ENCODE data around the gene STRIT1.

The STRIT1 gene

GRCh38 chr3:155296413-155296812, 2.9 kb upstream of the STRIT1 start (continued):
- TF ChIP-seq CREB5 (CRISPR knock-in tag; IDR thresholded peaks at IDR 0.05; ENCODE audit: low read depth) (no peak), ARNTL (CRISPR knock-in tag; IDR thresholded peaks at IDR 0.05; ENCODE audit: borderline replicate concordance, low read depth) (no peak), TCF4 (CRISPR knock-in tag; IDR thresholded peaks at IDR 0.05; ENCODE audit: borderline replicate concordance) (no peak), ISL1 (CRISPR knock-in tag; IDR thresholded peaks at IDR 0.05) (no peak), ZFP3 (CRISPR knock-in tag; IDR thresholded peaks at IDR 0.05) (no peak)

GRCh38 chr3:155292693-155293092, 790 bp downstream of the STRIT1 start:
- no peak for TF ChIP-seq GLIS3 (CRISPR knock-in tag; IDR thresholded peaks at IDR 0.05)
- TF ChIP-seq TCF4 (CRISPR knock-in tag; IDR thresholded peaks at IDR 0.05; ENCODE audit: borderline replicate concordance) = no peak
- TF ChIP-seq TOX (CRISPR knock-in tag; IDR thresholded peaks at IDR 0.05; ENCODE audit: borderline replicate concordance) = no peak
- TF ChIP-seq CREB5 (CRISPR knock-in tag; IDR thresholded peaks at IDR 0.05; ENCODE audit: low read depth) = no peak
- no peak for TF ChIP-seq CSRNP3 (CRISPR knock-in tag; IDR thresholded peaks at IDR 0.05)
- TF ChIP-seq ESRRG (CRISPR knock-in tag; IDR thresholded peaks at IDR 0.05) = no peak
- TF ChIP-seq ZNF8 (CRISPR knock-in tag; IDR thresholded peaks at IDR 0.05) = no peak
- no peak for TF ChIP-seq PPARA (CRISPR knock-in tag; IDR thresholded peaks at IDR 0.05; ENCODE audit: borderline replicate concordance)
- no peak for TF ChIP-seq ARNTL (CRISPR knock-in tag; IDR thresholded peaks at IDR 0.05; ENCODE audit: borderline replicate concordance, low read depth)
- TF ChIP-seq ZC3H10 (CRISPR knock-in tag; IDR thresholded peaks at IDR 0.05) = no peak
- no peak for TF ChIP-seq PATZ1 (CRISPR knock-in tag; IDR thresholded peaks at IDR 0.05; ENCODE audit: borderline replicate concordance)
- no peak for TF ChIP-seq BACH2 (CRISPR knock-in tag; IDR thresholded peaks at IDR 0.05; ENCODE audit: borderline replicate concordance)
- TF ChIP-seq SNAI2 (CRISPR knock-in tag; IDR thresholded peaks at IDR 0.05) = no peak
- no peak for TF ChIP-seq ZNF565 (CRISPR knock-in tag; conservative IDR thresholded peaks at IDR 0.05; ENCODE audit: low read depth)
- TF ChIP-seq POU6F1 (CRISPR knock-in tag; IDR thresholded peaks at IDR 0.05; ENCODE audit: borderline replicate concordance, low read depth) = no peak
- TF ChIP-seq TSHZ2 (CRISPR knock-in tag; IDR thresholded peaks at IDR 0.05) = no peak
- TF ChIP-seq ZNF70 (CRISPR knock-in tag; IDR thresholded peaks at IDR 0.05) = no peak
- TF ChIP-seq ZFP3 (CRISPR knock-in tag; IDR thresholded peaks at IDR 0.05) = no peak
- TF ChIP-seq ZFP30 (CRISPR knock-in tag; IDR thresholded peaks at IDR 0.05) = no peak
- no peak for TF ChIP-seq ISL1 (CRISPR knock-in tag; IDR thresholded peaks at IDR 0.05)
- no peak for ATAC-seq

GRCh38 chr3:155292133-155292532, 1.4 kb downstream of the STRIT1 start:
- TF ChIP-seq PPARA (CRISPR knock-in tag; IDR thresholded peaks at IDR 0.05; ENCODE audit: borderline replicate concordance) (no peak), CSRNP3 (CRISPR knock-in tag; IDR thresholded peaks at IDR 0.05) (no peak), ESRRG (CRISPR knock-in tag; IDR thresholded peaks at IDR 0.05) (no peak), SNAI2 (CRISPR knock-in tag; IDR thresholded peaks at IDR 0.05) (no peak), BACH2 (CRISPR knock-in tag; IDR thresholded peaks at IDR 0.05; ENCODE audit: borderline replicate concordance) (no peak), GLIS3 (CRISPR knock-in tag; IDR thresholded peaks at IDR 0.05) (no peak), RARB (CRISPR knock-in tag; IDR thresholded peaks at IDR 0.05) (no peak), ISL1 (CRISPR knock-in tag; IDR thresholded peaks at IDR 0.05) (no peak), POU6F1 (CRISPR knock-in tag; IDR thresholded peaks at IDR 0.05; ENCODE audit: borderline replicate concordance, low read depth) (no peak)
- ATAC-seq = peak; percentile 69
